Superior temporal gyrus (tissue), 1 donor: Measurements from ENCODE around the gene LTA4H.

Experiments
- DNase-seq: peaks from one replicate; pipeline ENCODE4 v3.0.0-alpha.2; 2016; ENCODE audit errors: extremely low spot score

The LTA4H gene

GRCh38 chr12:95959107-95959506, 76.3 kb downstream of the LTA4H start:
- DNase-seq: no peak

- DNase-seq: no peak
Observed at GRCh38 chr12:95956557-95957145, 78.7 kb downstream of the LTA4H start.

GRCh38 chr12:95955549-95956159, 79.7 kb downstream of the LTA4H start:
- DNase-seq: no peak

DNA sequence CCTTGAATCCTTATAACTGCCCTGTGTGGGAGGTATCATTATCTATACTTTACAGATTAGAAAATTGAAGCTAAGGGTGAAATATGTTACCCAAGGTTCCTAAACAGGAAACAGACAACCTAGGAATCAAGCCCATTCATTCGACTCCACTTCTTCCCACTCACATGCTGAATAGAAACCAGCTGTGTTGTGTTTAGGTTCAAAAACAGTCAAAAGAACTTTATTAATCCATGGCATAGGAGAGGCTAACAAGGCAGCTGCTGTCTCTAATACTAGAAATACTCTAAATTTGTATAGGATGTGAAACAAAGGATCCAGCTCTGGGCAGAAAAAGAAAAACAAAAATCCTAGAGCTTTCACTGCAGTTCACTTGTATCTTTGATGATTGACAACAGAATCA, 82.4 kb downstream of the LTA4H start:
- DNase-seq: no peak

GRCh38 chr12:95951515-95951914, 83.9 kb downstream of the LTA4H start:
- DNase-seq: no peak
